OCI-LY1 (cell line): Measurements from ENCODE around the gene ASB6.

Experiments used
- H2AFZ ChIP-seq: fragments of 200-600 bp; sonication (generic), shearing (Covaris generic); 2 replicates; pipeline ENCODE4 v1.6.0; 2014; ENCODE audit warnings: antibody characterized with exemption, mild to moderate bottlenecking, low read length
- H3F3A ChIP-seq: fragments of 200-600 bp; sonication (generic), shearing (Covaris generic); 2 replicates; pipeline ENCODE4 v1.6.0; 2014; ENCODE audit warnings: mild to moderate bottlenecking, antibody characterized with exemption, low read length, moderate library complexity; ENCODE audit not compliant: insufficient read depth
- H3K27ac ChIP-seq: fragments of 200-600 bp; sonication (generic); 2 replicates; pipeline ENCODE4 v1.5.1; 2014; ENCODE audit warnings: low read length, mixed run types, mild to moderate bottlenecking, low read depth; ENCODE audit not compliant: poor library complexity, severe bottlenecking
- H3K27me3 ChIP-seq: fragments of 200-600 bp; sonication (generic); 2 replicates; pipeline ENCODE4 v1.6.0; 2014; ENCODE audit warnings: antibody characterized with exemption, mild to moderate bottlenecking, low read length, moderate library complexity; ENCODE audit not compliant: insufficient read depth
- H3K36me3 ChIP-seq: fragments of 200-600 bp; sonication (generic); 2 replicates; pipeline ENCODE4 v1.6.1; 2014; ENCODE audit warnings: mild to moderate bottlenecking, antibody characterized with exemption, low read length, moderate library complexity, mixed read lengths; ENCODE audit not compliant: insufficient read depth
- H3K4me1 ChIP-seq: fragments of 200-600 bp; sonication (generic); 2 replicates; pipeline ENCODE4 v1.5.1; 2014; ENCODE audit warnings: mild to moderate bottlenecking, low read length, moderate library complexity; ENCODE audit not compliant: insufficient read depth, severe bottlenecking
- H3K4me2 ChIP-seq: fragments of 200-600 bp; sonication (generic), shearing (Covaris generic); 2 replicates; pipeline ENCODE4 v1.6.1; 2014; ENCODE audit warnings: low read length
- H3K4me3 ChIP-seq: fragments of 200-600 bp; sonication (generic); 2 replicates; pipeline ENCODE4 v1.5.1; 2014; ENCODE audit warnings: low read length, low read depth, mild to moderate bottlenecking, mixed read lengths; ENCODE audit not compliant: poor library complexity, severe bottlenecking
- H3K79me2 ChIP-seq: fragments of 200-600 bp; shearing (Covaris generic); 2 replicates; pipeline ENCODE4 v1.6.1; 2016; ENCODE audit warnings: mixed run types, low read length, mixed read lengths; ENCODE audit not compliant: insufficient read depth
- H3K9ac ChIP-seq: fragments of 200-600 bp; sonication (generic), shearing (Covaris generic); 2 replicates; pipeline ENCODE4 v1.6.1; 2014; ENCODE audit warnings: mild to moderate bottlenecking, low read length, mixed read lengths
- H3K9me2 ChIP-seq: fragments of 200-600 bp; sonication (generic), shearing (Covaris generic); 2 replicates; pipeline ENCODE4 v1.6.1; 2014; ENCODE audit warnings: low read depth, mild to moderate bottlenecking, low read length, mixed read lengths
- H3K9me3 ChIP-seq: fragments of 200-600 bp; shearing (Covaris generic); 2 replicates; pipeline ENCODE4 v1.6.1; 2014; ENCODE audit warnings: low read length, mixed read lengths
- H4K20me1 ChIP-seq: fragments of 200-600 bp; sonication (generic), shearing (Covaris generic); 2 replicates; pipeline ENCODE4 v1.6.0; 2016; ENCODE audit warnings: mild to moderate bottlenecking, low read length; ENCODE audit not compliant: insufficient read depth
- EZH2 ChIP-seq: fragments of 200-600 bp; sonication (generic), shearing (Covaris generic); IDR thresholded peaks from 2 replicates; pipeline ENCODE4 v1.8.0; 2017; ENCODE audit warnings: borderline replicate concordance, mixed run types, mild to moderate bottlenecking, antibody characterized with exemption, low read length, moderate library complexity, mixed read lengths
- TF ChIP-seq, protein P1 (sequence below): fragments of 200-600 bp; sonication (generic), shearing (Covaris generic); IDR thresholded peaks from 2 replicates; pipeline ENCODE4 v1.5.1; 2017; ENCODE audit warnings: mild to moderate bottlenecking, antibody characterized with exemption, low read length, moderate library complexity, mixed read lengths

The ASB6 gene

DNA sequence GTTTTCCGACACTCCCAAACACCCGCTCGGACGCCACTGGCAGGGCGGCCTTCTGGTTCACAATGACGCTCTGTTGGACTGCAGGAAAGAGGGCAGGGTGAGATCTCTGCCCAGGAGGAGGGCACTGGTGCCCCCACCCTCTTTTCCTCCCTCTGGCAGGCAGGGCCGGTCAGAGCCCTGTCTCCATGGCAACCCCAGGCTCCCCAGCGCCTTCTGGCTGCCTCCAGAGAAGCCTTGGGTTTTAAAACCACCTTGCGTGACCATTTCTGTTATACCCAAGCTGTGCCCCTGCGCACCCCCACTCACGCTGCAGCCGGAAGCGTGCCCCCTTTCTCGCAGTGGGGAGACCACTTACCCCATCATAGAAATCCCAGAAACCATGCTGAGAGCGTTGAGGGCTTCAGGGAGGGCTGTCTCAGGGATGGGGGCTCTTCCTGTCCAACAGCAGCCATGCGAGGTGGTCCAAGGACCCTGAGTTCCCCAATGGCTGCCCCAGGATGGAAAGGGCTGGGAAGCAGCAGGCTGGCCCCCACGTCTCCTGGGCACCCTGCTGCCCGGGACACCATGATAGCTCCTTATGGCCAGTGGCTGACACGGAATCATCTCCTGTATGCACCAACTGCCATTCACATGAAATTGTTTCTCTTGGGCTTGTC is 28.3 kb downstream of the ASB6 start:
- Histone ChIP-seq H3K9ac (no peak overlapping the region), H3K9me2 (no peaks in the 10 kb centered on the region), H3K4me1 (peaks cover 6% of the 10 kb centered on the region), H3K9me3 (no peaks in the 10 kb centered on the region), H2AFZ (no peak overlapping the region), H3K36me3 (no peaks in the 10 kb centered on the region), H3K4me3 (no peak overlapping the region), H3K27me3 (no peaks in the 10 kb centered on the region), H4K20me1 (no peaks in the 10 kb centered on the region), H3K4me2 (no peak overlapping the region), H3K79me2 (no peaks in the 10 kb centered on the region), H3F3A (no peaks in the 10 kb centered on the region), H3K27ac (no peak overlapping the region)
- no peak for TF ChIP-seq EZH2
- TF ChIP-seq, protein P1, sequence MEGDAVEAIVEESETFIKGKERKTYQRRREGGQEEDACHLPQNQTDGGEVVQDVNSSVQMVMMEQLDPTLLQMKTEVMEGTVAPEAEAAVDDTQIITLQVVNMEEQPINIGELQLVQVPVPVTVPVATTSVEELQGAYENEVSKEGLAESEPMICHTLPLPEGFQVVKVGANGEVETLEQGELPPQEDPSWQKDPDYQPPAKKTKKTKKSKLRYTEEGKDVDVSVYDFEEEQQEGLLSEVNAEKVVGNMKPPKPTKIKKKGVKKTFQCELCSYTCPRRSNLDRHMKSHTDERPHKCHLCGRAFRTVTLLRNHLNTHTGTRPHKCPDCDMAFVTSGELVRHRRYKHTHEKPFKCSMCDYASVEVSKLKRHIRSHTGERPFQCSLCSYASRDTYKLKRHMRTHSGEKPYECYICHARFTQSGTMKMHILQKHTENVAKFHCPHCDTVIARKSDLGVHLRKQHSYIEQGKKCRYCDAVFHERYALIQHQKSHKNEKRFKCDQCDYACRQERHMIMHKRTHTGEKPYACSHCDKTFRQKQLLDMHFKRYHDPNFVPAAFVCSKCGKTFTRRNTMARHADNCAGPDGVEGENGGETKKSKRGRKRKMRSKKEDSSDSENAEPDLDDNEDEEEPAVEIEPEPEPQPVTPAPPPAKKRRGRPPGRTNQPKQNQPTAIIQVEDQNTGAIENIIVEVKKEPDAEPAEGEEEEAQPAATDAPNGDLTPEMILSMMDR: no peak

DNA sequence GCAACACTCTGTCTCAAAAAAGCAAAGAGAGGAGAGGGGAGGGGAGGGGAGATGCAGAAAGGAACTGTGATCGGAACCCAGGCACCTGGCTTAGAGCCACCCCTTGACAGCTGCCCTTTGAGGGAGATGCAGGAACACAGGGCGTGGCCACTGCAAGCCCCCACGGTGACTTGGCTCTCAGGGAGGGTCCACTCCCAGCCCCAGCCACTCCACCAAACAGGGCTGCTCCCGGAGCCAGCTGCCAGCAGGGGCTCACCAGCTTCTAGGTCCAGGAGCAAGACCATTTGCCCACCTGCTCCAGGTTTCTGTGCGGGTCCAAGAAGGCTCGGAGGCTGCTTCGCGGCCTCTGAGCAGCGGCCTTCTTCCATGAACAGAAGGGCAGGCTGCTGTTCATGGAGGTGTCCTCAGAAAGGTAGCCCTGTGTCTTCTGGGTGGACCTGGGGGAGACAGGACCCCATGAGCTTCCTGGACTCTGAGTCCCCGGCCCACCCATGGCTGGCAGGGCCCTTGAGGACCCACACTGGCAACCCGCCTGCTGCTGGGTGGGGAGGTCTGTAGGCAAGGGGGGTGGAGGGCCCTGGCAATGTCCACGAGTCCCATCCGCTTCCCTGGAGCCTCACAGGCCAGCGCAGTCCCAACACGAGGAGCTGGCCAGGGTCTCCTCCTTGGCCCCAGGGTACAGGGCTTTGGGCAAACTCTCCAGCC is 29.0 kb downstream of the ASB6 start:
- TF ChIP-seq, protein P1: no peak
- Histone ChIP-seq H3K27me3 (no peaks in the 10 kb centered on the region), H4K20me1 (no peaks in the 10 kb centered on the region), H3K4me1 (peaks cover 6% of the 10 kb centered on the region), H3K9me2 (no peaks in the 10 kb centered on the region), H2AFZ (no peak overlapping the region), H3K4me2 (no peak overlapping the region), H3K4me3 (no peak overlapping the region), H3K27ac (no peak overlapping the region), H3K9me3 (no peaks in the 10 kb centered on the region), H3F3A (no peaks in the 10 kb centered on the region), H3K36me3 (no peaks in the 10 kb centered on the region), H3K79me2 (no peaks in the 10 kb centered on the region), H3K9ac (no peak overlapping the region)

DNA sequence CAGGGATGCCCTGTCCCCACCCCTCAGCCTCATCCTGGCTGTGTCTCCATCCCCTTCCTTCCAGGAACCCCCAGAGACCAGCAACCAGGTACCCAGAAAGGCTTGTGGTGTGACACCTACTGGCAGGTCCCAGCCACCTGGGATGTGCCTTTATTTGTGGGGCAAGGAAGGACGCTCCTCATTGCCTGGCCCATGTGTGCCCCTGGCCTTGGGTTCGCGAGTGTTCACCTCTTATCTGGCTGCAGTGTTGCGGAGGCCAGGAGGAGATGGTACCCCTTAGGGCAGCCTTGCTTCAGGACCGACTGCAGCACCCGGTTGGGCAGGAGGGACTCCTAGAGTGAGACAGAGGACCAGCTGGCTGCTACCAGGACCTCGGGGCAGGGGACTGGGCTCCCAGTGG is 29.8 kb downstream of the ASB6 start:
- Histone ChIP-seq H3K36me3 (no peaks in the 10 kb centered on the region), H3K4me2 (no peak overlapping the region), H3K9me2 (no peaks in the 10 kb centered on the region), H3K79me2 (no peaks in the 10 kb centered on the region), H4K20me1 (no peaks in the 10 kb centered on the region), H3F3A (no peaks in the 10 kb centered on the region), H3K4me3 (no peak overlapping the region), H3K27ac (no peak overlapping the region), H2AFZ (no peak overlapping the region), H3K9me3 (no peaks in the 10 kb centered on the region), H3K9ac (no peak overlapping the region), H3K4me1 (peaks cover 6% of the 10 kb centered on the region), H3K27me3 (no peaks in the 10 kb centered on the region)
- TF ChIP-seq EZH2: no peak
- TF ChIP-seq, protein P1: no peak
